Measurements from ENCODE around the gene PPP1R7.

Gene PPP1R7

GRCh38 chr2:241198381-241199279, 48.4 kb downstream of the PPP1R7 start:
- no peak for DNase-seq

GRCh38 chr2:241199286-241199685, 49.0 kb downstream of the PPP1R7 start:
- DNase-seq = no peak

GRCh38 chr2:241199897-241200821, 49.9 kb downstream of the PPP1R7 start:
- DNase-seq = no peak

GRCh38 chr2:241200822-241201395, 50.6 kb downstream of the PPP1R7 start:
- DNase-seq = no peak

- no peak for DNase-seq
Measured at GRCh38 chr2:241201445-241202267, 51.4 kb downstream of the PPP1R7 start.

GRCh38 chr2:241202268-241202585, 52.0 kb downstream of the PPP1R7 start:
- no peak for DNase-seq

- no peak for DNase-seq
Measured at GRCh38 chr2:241202681-241203080, 52.4 kb downstream of the PPP1R7 start.

GRCh38 chr2:241203218-241204009, 53.1 kb downstream of the PPP1R7 start:
- no peak for DNase-seq

- no peak for DNase-seq
Measured at GRCh38 chr2:241204010-241204384, 53.7 kb downstream of the PPP1R7 start.

- DNase-seq = no peak
Measured at GRCh38 chr2:241204490-241204889, 54.2 kb downstream of the PPP1R7 start.

- DNase-seq = no peak
Measured at GRCh38 chr2:241205086-241205485, 54.8 kb downstream of the PPP1R7 start.

- no peak for DNase-seq
Measured at GRCh38 chr2:241207151-241207550, 56.9 kb downstream of the PPP1R7 start.

GRCh38 chr2:241207641-241208040, 57.4 kb downstream of the PPP1R7 start:
- DNase-seq = no peak

- DNase-seq = no peak
Measured at GRCh38 chr2:241208058-241208457, 57.8 kb downstream of the PPP1R7 start.

GRCh38 chr2:241209271-241209670, 59.0 kb downstream of the PPP1R7 start:
- DNase-seq = no peak

- no peak for DNase-seq
Measured at GRCh38 chr2:241211276-241211675, 61.0 kb downstream of the PPP1R7 start.

- no peak for DNase-seq
Measured at GRCh38 chr2:241213041-241213440, 62.8 kb downstream of the PPP1R7 start.

- no peak for DNase-seq
Measured at GRCh38 chr2:241213567-241213966, 63.3 kb downstream of the PPP1R7 start.

- no peak for DNase-seq
Measured at GRCh38 chr2:241214209-241214608, 63.9 kb downstream of the PPP1R7 start.

- no peak for DNase-seq
Measured at GRCh38 chr2:241214766-241215165, 64.5 kb downstream of the PPP1R7 start.

GRCh38 chr2:241215421-241215820, 65.2 kb downstream of the PPP1R7 start:
- no peak for DNase-seq
